PC-9 (cell line): ENCODE measurements around the gene ZPBP2.
"Not testable (repeated sequence)": the region's sequence is repeated elsewhere in the genome, so short reads cannot be mapped to it uniquely, and the experiment has no call there.

Experiments
- EZH2 ChIP-seq: fragments of 200-600 bp; sonication (generic); IDR thresholded peaks from 2 replicates; pipeline ENCODE4 v1.8.0; 2017; ENCODE audit warnings: antibody characterized with exemption, low read depth
- TF ChIP-seq, protein P1 (sequence below): fragments of 200-600 bp; sonication (generic); conservative IDR thresholded peaks from 2 replicates; pipeline ENCODE4 v1.6.1; 2017; ENCODE audit warnings: mixed run types, antibody characterized with exemption, mild to moderate bottlenecking, moderate library complexity

GRCh38 chr17:39902027-39902426 lies 34.0 kb downstream of the ZPBP2 start:
- TF ChIP-seq EZH2, result not testable (repeated sequence)
- TF ChIP-seq, protein P1, sequence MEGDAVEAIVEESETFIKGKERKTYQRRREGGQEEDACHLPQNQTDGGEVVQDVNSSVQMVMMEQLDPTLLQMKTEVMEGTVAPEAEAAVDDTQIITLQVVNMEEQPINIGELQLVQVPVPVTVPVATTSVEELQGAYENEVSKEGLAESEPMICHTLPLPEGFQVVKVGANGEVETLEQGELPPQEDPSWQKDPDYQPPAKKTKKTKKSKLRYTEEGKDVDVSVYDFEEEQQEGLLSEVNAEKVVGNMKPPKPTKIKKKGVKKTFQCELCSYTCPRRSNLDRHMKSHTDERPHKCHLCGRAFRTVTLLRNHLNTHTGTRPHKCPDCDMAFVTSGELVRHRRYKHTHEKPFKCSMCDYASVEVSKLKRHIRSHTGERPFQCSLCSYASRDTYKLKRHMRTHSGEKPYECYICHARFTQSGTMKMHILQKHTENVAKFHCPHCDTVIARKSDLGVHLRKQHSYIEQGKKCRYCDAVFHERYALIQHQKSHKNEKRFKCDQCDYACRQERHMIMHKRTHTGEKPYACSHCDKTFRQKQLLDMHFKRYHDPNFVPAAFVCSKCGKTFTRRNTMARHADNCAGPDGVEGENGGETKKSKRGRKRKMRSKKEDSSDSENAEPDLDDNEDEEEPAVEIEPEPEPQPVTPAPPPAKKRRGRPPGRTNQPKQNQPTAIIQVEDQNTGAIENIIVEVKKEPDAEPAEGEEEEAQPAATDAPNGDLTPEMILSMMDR, result not testable (repeated sequence)
